ENCODE measurements around the gene AGAP3. TPM values are rescaled to one million over a fixed set of nuclear protein-coding genes. Genes with fewer than 3 reads are reported as not detected.

The AGAP3 gene
- polyA plus RNA-seq, 3 donors: 6.4 to 133 (median 6.8) TPM

DNA sequence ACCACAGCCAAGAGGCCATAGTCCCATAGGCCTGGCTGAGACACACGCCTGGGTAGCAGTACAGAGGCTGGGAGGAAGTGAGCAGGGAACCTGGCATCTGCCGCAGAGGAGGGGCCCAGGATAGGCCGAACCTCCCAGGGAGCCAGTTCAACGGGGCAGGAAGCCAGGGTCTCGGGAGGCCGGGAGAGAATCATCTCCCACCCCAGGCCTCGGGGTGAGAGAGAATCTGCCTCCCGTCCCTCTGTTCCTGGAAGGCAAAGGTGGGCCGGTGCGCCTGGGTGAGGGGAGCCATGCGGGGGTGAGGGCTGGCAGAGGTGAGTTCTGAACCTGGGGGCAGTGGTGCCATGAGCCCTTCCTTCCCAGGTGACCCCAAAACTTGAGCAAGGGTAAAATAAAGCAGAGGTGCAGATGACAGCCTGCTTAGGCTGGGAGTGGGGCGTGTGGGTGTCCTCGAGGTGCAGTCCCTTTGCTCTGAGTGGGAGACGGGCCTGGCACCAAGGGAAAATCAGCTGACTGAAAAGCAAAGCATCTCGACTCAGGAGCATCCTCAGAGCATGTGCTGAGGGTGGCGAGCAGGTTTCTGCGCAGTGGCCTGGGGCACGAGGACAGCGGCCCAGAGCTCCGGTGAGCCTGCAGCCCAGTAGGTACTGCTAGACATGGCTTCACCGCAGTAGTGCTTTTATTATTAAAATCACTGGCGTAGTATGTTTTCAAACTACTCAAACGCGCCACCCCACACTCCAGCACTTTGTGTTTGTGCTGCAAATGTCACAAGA, 15.5 kb downstream of the AGAP3 start:
- TF ChIP-seq, protein P1, sequence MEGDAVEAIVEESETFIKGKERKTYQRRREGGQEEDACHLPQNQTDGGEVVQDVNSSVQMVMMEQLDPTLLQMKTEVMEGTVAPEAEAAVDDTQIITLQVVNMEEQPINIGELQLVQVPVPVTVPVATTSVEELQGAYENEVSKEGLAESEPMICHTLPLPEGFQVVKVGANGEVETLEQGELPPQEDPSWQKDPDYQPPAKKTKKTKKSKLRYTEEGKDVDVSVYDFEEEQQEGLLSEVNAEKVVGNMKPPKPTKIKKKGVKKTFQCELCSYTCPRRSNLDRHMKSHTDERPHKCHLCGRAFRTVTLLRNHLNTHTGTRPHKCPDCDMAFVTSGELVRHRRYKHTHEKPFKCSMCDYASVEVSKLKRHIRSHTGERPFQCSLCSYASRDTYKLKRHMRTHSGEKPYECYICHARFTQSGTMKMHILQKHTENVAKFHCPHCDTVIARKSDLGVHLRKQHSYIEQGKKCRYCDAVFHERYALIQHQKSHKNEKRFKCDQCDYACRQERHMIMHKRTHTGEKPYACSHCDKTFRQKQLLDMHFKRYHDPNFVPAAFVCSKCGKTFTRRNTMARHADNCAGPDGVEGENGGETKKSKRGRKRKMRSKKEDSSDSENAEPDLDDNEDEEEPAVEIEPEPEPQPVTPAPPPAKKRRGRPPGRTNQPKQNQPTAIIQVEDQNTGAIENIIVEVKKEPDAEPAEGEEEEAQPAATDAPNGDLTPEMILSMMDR (IDR thresholded peaks at IDR 0.05): no peak
- no peak overlapping the region for H3K4me3 ChIP-seq (replicated peaks in 1 of 3; ENCODE audit: low read depth in 2 of 3, low read length in 3 of 3)
- H3K9me3 ChIP-seq (replicated peaks in 1 of 2; ENCODE audit: control insufficient read depth in 1 of 2, insufficient read depth in 1 of 2, low read length in 2 of 2): no peaks in the 10 kb centered on the region
- H3K36me3 Mint-ChIP-seq: peaks cover 19 to 20% of the 10 kb centered on the region in 2 donors
- intact Hi-C loops (cut with micrococcal nuclease): no loop called here
- H3K9ac ChIP-seq (ENCODE audit: insufficient read depth, low read length, poor library complexity, severe bottlenecking): no peak overlapping the region
- H3K79me2 ChIP-seq (ENCODE audit: insufficient read depth, low read length): peaks cover 39% of the 10 kb centered on the region
- H2AFZ ChIP-seq (ENCODE audit: insufficient read depth, low read depth, low read length, poor library complexity, severe bottlenecking): no peak overlapping the region
- no peak overlapping the region for H3K27ac ChIP-seq (ENCODE audit: low read depth in 1 of 2, low read length in 2 of 2)
- no peaks in the 10 kb centered on the region for H3K27me3 ChIP-seq (ENCODE audit: control insufficient read depth in 2 of 2, insufficient read depth in 2 of 2, low read length in 2 of 2)
- peak overlapping the region in 1 of 7 donors; percentile 8 for H3K27ac Mint-ChIP-seq
- H3K27me3 Mint-ChIP-seq (ENCODE audit: low read depth in 3 of 3): no peaks in the 10 kb centered on the region
- H4K20me1 ChIP-seq (ENCODE audit: insufficient read depth, low read length): peaks cover 100% of the 10 kb centered on the region
- WGBS (ENCODE audit: insufficient coverage): 86% methylated on average over 17 of the region's 24 CpGs
- H3K4me1 Mint-ChIP-seq: peaks cover 7% of the 10 kb centered on the region
- DNase-seq: no peak
- H3K36me3 ChIP-seq (replicated peaks in 1 of 2; ENCODE audit: control insufficient read depth in 1 of 2, insufficient read depth in 2 of 2, low read length in 2 of 2): peaks cover 0 to 4% of the 10 kb centered on the region in 2 donors
- H3K9me3 Mint-ChIP-seq: peaks cover 0 to 1% (median 0%) of the 10 kb centered on the region in 7 donors
- no peak overlapping the region for H3K4me3 Mint-ChIP-seq
- H3K4me1 ChIP-seq (ENCODE audit: control insufficient read depth in 1 of 2, insufficient read depth in 2 of 2, low read length in 2 of 2): no peaks in the 10 kb centered on the region
- H3K4me2 ChIP-seq (replicated peaks; ENCODE audit: extremely low read depth, low read length, poor library complexity, severe bottlenecking): no peak overlapping the region

DNA sequence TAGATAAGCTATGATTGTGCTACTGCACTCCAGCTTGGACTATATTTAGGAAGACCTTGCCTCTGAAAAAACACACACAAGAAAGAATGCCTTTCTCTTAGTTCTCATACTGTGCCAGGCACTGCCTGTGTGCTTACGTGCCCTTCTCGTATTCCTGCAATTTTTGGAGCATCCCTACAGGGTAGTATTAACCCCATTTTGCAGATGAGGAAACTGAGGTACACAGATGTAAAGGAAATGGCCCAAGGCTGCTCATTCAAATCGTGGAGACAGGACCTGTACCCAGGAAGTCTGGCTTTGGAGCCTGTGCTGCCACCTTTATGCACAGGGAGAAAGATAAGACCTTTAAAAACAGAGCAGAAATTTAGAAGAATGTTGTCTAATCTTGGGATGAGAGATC, 16.7 kb downstream of the AGAP3 start:
- intact Hi-C loops (cut with micrococcal nuclease): no loop called here
- Histone ChIP-seq H3K79me2 (ENCODE audit: insufficient read depth, low read length) (peaks cover 34% of the 10 kb centered on the region), H2AFZ (ENCODE audit: insufficient read depth, low read depth, low read length, poor library complexity, severe bottlenecking) (no peak overlapping the region), H3K36me3 (replicated peaks in 1 of 2; ENCODE audit: control insufficient read depth in 1 of 2, insufficient read depth in 2 of 2, low read length in 2 of 2) (peaks cover 0 to 4% of the 10 kb centered on the region in 2 donors), H3K4me1 (ENCODE audit: control insufficient read depth in 1 of 2, insufficient read depth in 2 of 2, low read length in 2 of 2) (no peaks in the 10 kb centered on the region), H4K20me1 (ENCODE audit: insufficient read depth, low read length) (peaks cover 100% of the 10 kb centered on the region), H3K4me2 (replicated peaks; ENCODE audit: extremely low read depth, low read length, poor library complexity, severe bottlenecking) (no peak overlapping the region), H3K27ac (ENCODE audit: low read depth in 1 of 2, low read length in 2 of 2) (no peak overlapping the region), H3K9me3 (replicated peaks in 1 of 2; ENCODE audit: control insufficient read depth in 1 of 2, insufficient read depth in 1 of 2, low read length in 2 of 2) (no peaks in the 10 kb centered on the region), H3K4me3 (replicated peaks in 1 of 3; ENCODE audit: low read depth in 2 of 3, low read length in 3 of 3) (no peak overlapping the region), H3K9ac (ENCODE audit: insufficient read depth, low read length, poor library complexity, severe bottlenecking) (no peak overlapping the region), H3K27me3 (ENCODE audit: control insufficient read depth in 2 of 2, insufficient read depth in 2 of 2, low read length in 2 of 2) (no peaks in the 10 kb centered on the region)
- WGBS (ENCODE audit: insufficient coverage): 20% methylated on average over 1 of the region's 3 CpGs
- Mint-ChIP-seq H3K4me1 (peaks cover 3% of the 10 kb centered on the region), H3K36me3 (peaks cover 13 to 18% of the 10 kb centered on the region in 2 donors), H3K9me3 (peaks cover 0 to 1% (median 0%) of the 10 kb centered on the region in 7 donors), H3K27ac (no peak overlapping the region), H3K27me3 (ENCODE audit: low read depth in 3 of 3) (no peaks in the 10 kb centered on the region), H3K4me3 (no peak overlapping the region)
- no peak for DNase-seq
- TF ChIP-seq, protein P1 (IDR thresholded peaks at IDR 0.05): no peak

Data from CD14-positive monocyte (primary cell).